ENCODE measurements around the gene SPECC1L.
A peak's percentile ranks its signal among the peaks of the same experiment; 100 is the strongest.
"Not testable (repeated sequence)": the region's sequence is repeated elsewhere in the genome, so short reads cannot be mapped to it uniquely, and the experiment has no call there.

The SPECC1L gene

DNA sequence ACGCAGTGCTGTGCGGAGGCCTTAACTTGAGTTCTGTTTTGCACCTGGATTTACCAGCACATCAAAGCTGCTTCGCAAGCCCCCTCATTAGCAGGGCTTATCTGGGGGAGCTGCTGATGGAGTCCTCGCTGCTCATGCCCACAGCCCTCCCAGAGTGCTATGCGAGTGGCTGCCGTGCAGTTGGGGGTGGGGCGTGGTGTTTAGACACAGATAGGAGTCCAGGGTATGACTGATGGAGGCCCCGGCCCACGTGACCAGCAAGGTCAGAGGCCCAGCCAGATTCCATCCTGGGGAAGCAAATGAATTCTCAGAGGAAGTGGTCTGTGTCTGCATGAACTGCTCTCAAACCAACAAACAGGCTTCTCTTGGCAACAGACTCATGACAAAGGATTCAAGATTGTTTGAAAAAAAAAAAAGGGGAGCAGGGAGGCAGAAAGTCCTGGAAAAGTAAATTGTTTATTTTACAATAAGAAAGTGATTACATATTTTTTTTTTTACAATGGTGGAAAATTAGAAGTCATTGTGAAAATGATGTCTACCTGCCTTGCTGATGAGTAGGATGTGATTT is 6.2 kb upstream of the SPECC1L start:
- H3K4me1 ChIP-seq (ENCODE audit: insufficient read depth, low read length); H3K9ac ChIP-seq (ENCODE audit: low read depth, low read length); H3K27ac ChIP-seq (ENCODE audit: low read depth, low read length); H3K4me3 ChIP-seq (ENCODE audit: low read length); H3K36me3 ChIP-seq (ENCODE audit: insufficient read depth, low read length); H3K9me3 ChIP-seq (ENCODE audit: insufficient read depth, low read depth, low read length); H3K27me3 ChIP-seq (ENCODE audit: insufficient read depth, low read length): not testable (repeated sequence)
- 81% methylated on average over 2 of the region's 9 CpGs for WGBS

DNA sequence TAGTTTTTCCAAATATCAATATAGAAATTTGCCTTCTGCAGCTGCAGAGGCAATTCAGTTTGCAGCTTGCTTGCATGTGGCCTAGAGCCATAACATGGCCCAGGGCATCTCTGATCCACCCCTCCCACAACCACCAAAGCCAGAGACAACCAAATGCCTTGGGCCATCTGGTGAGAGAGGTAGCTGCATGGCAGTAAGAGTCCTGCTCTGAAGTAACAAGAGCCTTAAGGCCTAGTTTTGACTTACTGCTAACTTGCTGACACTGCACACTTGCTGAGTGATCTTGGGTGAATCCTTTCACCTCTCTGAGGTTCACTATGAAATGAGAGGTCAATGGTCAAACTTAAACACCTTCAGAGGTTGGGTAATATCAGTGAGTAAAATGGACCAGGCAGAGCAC is 4.9 kb upstream of the SPECC1L start:
- H3K27me3 ChIP-seq (ENCODE audit: insufficient read depth, low read length), result no peaks in the 10 kb centered on the region

DNA sequence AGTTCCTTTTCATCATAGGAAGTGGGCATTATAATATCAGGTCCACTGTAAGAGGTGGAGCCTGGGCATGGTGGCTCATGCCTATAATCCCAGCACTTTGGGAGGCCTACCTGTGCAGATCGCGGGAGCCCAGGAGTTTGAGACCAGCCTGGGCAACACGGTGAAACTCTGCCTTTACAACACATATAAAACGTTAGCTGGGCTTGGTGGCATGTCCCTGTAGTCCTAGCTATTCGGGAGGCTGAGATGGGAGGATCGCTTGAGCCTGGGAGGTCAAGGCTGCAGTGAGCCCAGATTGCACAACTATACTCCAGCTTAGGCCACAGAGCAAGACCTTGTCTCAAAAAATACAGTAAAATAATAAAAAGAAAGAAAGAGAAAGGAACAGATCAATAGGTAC is 4.1 kb upstream of the SPECC1L start:
- H3K4me1 ChIP-seq (ENCODE audit: insufficient read depth, low read length); H3K27ac ChIP-seq (ENCODE audit: low read depth, low read length); H3K27me3 ChIP-seq (ENCODE audit: insufficient read depth, low read length); H3K9ac ChIP-seq (ENCODE audit: low read depth, low read length); H3K36me3 ChIP-seq (ENCODE audit: insufficient read depth, low read length); H3K4me3 ChIP-seq (ENCODE audit: low read length); H3K9me3 ChIP-seq (ENCODE audit: insufficient read depth, low read depth, low read length): not testable (repeated sequence)
- WGBS, result 87% methylated on average over 6 of the region's 6 CpGs

More for the DNA sequence above, 4.9 kb upstream of the SPECC1L start:
- Histone ChIP-seq H3K36me3 (ENCODE audit: insufficient read depth, low read length) (no peaks in the 10 kb centered on the region), H3K27ac (ENCODE audit: low read depth, low read length) (no peak overlapping the region), H3K4me3 (ENCODE audit: low read length) (no peak overlapping the region), H3K9me3 (ENCODE audit: insufficient read depth, low read depth, low read length) (no peaks in the 10 kb centered on the region), H3K4me1 (ENCODE audit: insufficient read depth, low read length) (no peaks in the 10 kb centered on the region), H3K9ac (ENCODE audit: low read depth, low read length) (no peak overlapping the region)

DNA sequence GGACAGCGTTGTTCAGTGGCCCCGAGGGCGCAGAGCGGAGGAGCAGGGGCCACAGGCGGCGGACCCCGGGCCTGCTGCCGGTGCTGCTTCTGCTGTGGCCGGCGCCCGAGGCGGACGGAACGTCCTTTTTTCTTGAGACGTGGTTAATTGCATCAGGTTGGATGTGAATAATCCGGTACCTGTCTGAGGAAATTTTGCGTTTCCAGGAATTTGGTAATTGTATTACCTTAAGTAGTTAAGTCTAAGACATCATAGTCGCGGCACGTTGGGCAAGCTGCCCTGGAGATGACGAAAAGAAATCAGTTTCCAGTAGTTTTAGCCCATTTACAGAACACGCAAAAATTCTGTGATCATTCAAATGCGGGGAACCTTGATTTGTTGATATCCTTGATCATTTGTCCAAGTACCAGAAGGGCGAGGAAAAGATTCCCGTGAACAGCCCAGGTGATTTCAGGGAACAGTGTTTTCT is 789 bp downstream of the SPECC1L start:
- Histone ChIP-seq H3K9me3 (ENCODE audit: insufficient read depth, low read depth, low read length) (no peaks in the 10 kb centered on the region), H3K9ac (ENCODE audit: low read depth, low read length) (peak overlapping the region; percentile 98), H3K27me3 (ENCODE audit: insufficient read depth, low read length) (no peaks in the 10 kb centered on the region), H3K4me3 (ENCODE audit: low read length) (peak overlapping the region; percentile 99), H3K4me1 (ENCODE audit: insufficient read depth, low read length) (peaks cover 15% of the 10 kb centered on the region), H3K27ac (ENCODE audit: low read depth, low read length) (peak overlapping the region; percentile 96), H3K36me3 (ENCODE audit: insufficient read depth, low read length) (no peaks in the 10 kb centered on the region)
- 3% methylated on average over 25 of the region's 25 CpGs for WGBS

DNA sequence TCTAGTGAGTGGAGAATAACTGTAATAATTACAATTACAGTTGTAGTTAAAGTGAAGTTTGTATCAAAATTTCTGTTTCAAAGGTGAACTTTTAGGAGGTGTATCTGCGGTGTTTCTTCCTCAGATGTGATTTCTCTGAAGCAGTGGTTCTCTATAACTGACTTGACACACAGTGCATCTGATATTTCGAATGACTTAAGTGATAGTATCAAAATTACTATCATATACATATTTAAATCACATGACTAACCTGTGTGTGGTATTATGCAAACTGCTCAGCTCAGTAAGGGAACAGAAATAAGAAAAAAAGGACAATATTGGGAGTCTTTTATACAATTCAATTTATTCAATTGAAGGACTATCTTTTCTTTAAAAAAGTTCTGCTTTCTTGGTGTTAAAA is 2.4 kb downstream of the SPECC1L start:
- H3K9me3 ChIP-seq (ENCODE audit: insufficient read depth, low read depth, low read length); H3K27me3 ChIP-seq (ENCODE audit: insufficient read depth, low read length); H3K27ac ChIP-seq (ENCODE audit: low read depth, low read length); H3K36me3 ChIP-seq (ENCODE audit: insufficient read depth, low read length); H3K4me3 ChIP-seq (ENCODE audit: low read length); H3K9ac ChIP-seq (ENCODE audit: low read depth, low read length): not testable (repeated sequence)
- H3K4me1 ChIP-seq (ENCODE audit: insufficient read depth, low read length), result peaks cover 15% of the 10 kb centered on the region
- 100% methylated on average over 1 of the region's 2 CpGs for WGBS

DNA sequence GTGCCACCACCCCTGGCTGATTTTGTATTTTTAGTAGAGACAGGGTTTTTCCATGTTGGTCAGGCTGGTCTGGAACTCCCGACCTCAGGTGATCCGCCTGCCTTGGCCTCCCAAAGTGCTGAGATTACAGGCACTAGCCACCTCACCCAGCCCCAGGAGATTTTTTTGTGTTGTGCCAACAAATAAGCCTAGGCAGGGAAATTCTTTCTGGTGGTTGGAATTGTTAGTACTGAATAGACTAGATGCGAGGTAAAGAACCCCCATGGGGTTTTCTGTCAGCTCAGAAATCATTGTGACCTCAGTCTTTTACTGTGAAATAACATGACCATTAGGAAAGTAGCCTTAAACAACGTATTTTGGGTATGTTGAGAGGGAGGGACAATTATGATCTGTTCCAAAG is 3.3 kb downstream of the SPECC1L start:
- peaks cover 15% of the 10 kb centered on the region for H3K4me1 ChIP-seq (ENCODE audit: insufficient read depth, low read length)

DNA sequence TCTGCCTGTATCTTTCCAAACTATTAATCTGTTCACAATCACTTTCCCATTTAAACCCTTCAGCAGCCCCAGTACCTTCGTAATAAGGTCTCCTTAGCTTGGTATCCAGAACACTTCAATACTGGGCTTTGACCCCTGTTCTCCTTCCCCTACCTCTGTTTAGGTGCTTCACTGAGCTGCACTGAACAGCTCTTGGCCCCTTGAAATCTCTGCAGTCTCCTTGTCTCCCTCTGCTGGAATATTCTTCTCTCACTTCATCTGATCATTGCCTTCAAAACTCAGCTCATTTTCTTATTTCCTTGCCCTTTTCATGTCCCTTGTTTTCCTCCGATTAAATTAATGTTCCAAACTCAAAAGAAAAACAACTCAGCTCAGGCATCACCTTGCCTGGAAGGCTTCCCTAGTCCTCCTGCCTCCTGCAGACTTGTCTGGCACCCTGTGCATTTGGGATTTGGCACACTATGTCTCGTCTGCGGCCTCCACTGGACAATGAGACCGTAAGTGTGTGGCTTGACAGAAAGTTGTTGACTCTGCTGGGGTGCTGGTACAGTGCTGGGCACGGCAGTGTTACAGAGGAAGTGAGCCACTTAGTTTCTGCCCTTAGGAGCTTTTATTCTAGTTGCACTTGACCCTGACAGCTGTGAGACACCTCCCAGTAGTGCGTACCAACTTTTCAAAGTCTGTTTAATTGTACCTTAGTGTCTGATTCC is 4.2 kb downstream of the SPECC1L start:
- WGBS, result 88% methylated on average over 6 of the region's 7 CpGs
- H3K4me3 ChIP-seq (ENCODE audit: low read length); H3K27me3 ChIP-seq (ENCODE audit: insufficient read depth, low read length); H3K27ac ChIP-seq (ENCODE audit: low read depth, low read length); H3K36me3 ChIP-seq (ENCODE audit: insufficient read depth, low read length); H3K9me3 ChIP-seq (ENCODE audit: insufficient read depth, low read depth, low read length); H3K9ac ChIP-seq (ENCODE audit: low read depth, low read length): not testable (repeated sequence)
- H3K4me1 ChIP-seq (ENCODE audit: insufficient read depth, low read length), result peaks cover 15% of the 10 kb centered on the region

More for the DNA sequence above, 3.3 kb downstream of the SPECC1L start:
- H3K4me3 ChIP-seq (ENCODE audit: low read length); H3K27me3 ChIP-seq (ENCODE audit: insufficient read depth, low read length); H3K9ac ChIP-seq (ENCODE audit: low read depth, low read length); H3K9me3 ChIP-seq (ENCODE audit: insufficient read depth, low read depth, low read length); H3K36me3 ChIP-seq (ENCODE audit: insufficient read depth, low read length): not testable (repeated sequence)
- peak overlapping the region; percentile 33; the same call in 1 of the 2 replicates for H3K27ac ChIP-seq (ENCODE audit: low read depth, low read length)
- 58% methylated on average over 4 of the region's 4 CpGs for WGBS

DNA sequence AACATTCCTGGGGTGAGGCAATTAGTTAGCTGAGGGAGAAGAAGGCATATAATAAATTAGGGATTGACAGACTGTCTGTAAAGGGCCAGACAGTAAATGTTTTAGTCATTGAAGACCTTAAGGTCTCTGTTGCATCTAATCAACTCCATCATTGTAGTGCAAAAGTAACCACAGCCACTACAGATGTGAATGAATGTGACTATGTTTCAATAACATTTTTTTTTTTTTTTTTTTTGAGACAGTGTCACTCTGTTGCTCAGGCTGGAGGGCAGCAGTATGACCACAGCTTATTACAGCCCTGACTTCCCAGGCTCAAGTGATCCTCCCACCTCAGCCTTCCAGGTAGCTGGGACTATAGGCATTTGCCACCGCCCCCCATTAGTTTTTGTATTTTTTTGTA is 9.7 kb downstream of the SPECC1L start:
- H3K27ac ChIP-seq (ENCODE audit: low read depth, low read length); H3K36me3 ChIP-seq (ENCODE audit: insufficient read depth, low read length): not testable (repeated sequence)
- WGBS, result 82% methylated on average over 1 of the region's 1 CpG

DNA sequence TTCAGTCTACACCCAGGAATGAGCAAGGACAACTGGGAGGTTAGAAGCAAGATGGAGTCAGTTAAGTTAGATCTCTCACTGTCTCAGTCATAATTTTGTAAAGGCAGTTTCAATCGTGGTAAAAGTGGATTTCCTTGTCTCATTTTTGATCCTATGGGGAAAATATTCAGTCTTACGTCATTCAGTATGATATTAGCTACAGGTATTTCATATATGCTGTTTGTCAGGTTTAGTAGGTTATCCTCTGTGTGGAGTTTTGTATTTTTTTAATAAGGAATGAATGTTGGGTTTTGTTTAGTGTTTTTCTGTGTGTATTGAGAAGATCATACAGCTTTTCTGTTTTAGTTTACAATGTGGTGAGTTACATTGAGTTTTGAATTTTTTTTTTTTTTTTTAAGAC is 11.8 kb downstream of the SPECC1L start:
- no peaks in the 10 kb centered on the region for H3K9me3 ChIP-seq (ENCODE audit: insufficient read depth, low read depth, low read length)
- peaks cover 17% of the 10 kb centered on the region for H3K4me1 ChIP-seq (ENCODE audit: insufficient read depth, low read length)
- H3K27ac ChIP-seq (ENCODE audit: low read depth, low read length), result no peak overlapping the region
- WGBS, result 98% methylated on average over 2 of the region's 2 CpGs
- no peak overlapping the region for H3K9ac ChIP-seq (ENCODE audit: low read depth, low read length)
- no peak overlapping the region for H3K4me3 ChIP-seq (ENCODE audit: low read length)
- H3K36me3 ChIP-seq (ENCODE audit: insufficient read depth, low read length), result no peaks in the 10 kb centered on the region
- no peaks in the 10 kb centered on the region for H3K27me3 ChIP-seq (ENCODE audit: insufficient read depth, low read length)

More for the DNA sequence above, 9.7 kb downstream of the SPECC1L start:
- not testable (repeated sequence) for H3K4me3 ChIP-seq (ENCODE audit: low read length); H3K27me3 ChIP-seq (ENCODE audit: insufficient read depth, low read length); H3K4me1 ChIP-seq (ENCODE audit: insufficient read depth, low read length); H3K9me3 ChIP-seq (ENCODE audit: insufficient read depth, low read depth, low read length); H3K9ac ChIP-seq (ENCODE audit: low read depth, low read length)

DNA sequence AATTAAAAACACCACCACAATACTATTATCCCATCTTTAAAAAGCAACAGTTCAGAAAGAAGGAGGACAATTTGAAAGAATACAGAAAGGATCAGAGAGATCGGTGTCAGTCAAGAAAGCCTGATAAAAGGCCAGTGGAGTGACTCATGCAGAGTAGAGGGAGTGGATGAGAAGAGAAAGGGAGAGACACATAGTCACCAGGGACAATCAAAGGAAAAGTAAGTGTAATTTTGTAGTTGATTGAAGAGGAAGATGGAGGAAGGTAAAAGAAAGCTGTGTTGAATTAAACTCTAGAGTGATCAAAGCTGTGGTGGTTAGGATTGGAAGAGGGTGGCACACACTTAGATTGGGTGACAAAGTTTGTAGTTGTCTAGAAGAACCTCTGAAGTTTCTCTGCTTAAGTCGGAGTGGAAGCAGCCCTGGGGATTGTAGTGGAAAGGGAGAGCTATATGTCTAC is 14.1 kb downstream of the SPECC1L start:
- H3K4me1 ChIP-seq (ENCODE audit: insufficient read depth, low read length), result peaks cover 27% of the 10 kb centered on the region
- WGBS, result 66% methylated on average over 2 of the region's 2 CpGs
- H3K36me3 ChIP-seq (ENCODE audit: insufficient read depth, low read length), result no peaks in the 10 kb centered on the region
- no peak overlapping the region for H3K27ac ChIP-seq (ENCODE audit: low read depth, low read length)
- H3K9ac ChIP-seq (ENCODE audit: low read depth, low read length), result no peak overlapping the region
- no peaks in the 10 kb centered on the region for H3K27me3 ChIP-seq (ENCODE audit: insufficient read depth, low read length)
- H3K4me3 ChIP-seq (ENCODE audit: low read length), result no peak overlapping the region
- no peaks in the 10 kb centered on the region for H3K9me3 ChIP-seq (ENCODE audit: insufficient read depth, low read depth, low read length)

DNA sequence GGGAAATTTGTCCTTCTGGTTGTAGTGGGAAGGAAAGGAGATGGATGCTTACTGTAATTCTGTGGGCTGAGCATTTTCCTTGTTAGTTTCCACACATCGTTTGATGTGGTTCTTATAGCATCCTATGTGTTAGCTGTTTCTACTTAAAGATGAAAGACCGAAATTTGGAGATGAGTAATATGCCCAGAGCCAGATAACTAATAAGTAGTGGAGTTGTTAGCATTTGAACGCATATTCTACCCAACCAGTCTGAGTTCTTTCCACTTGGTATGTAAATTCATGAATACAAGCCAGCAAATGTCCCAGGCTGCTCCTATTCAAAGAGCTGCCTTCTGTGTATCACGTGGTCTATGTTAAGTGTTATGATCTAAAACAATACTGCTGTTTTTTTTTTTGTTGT is 14.6 kb downstream of the SPECC1L start:
- no peaks in the 10 kb centered on the region for H3K36me3 ChIP-seq (ENCODE audit: insufficient read depth, low read length)
- 61% methylated on average over 4 of the region's 4 CpGs for WGBS

More for the DNA sequence above, 14.6 kb downstream of the SPECC1L start:
- H3K9me3 ChIP-seq (ENCODE audit: insufficient read depth, low read depth, low read length), result no peaks in the 10 kb centered on the region
- H3K4me3 ChIP-seq (ENCODE audit: low read length), result no peak overlapping the region
- H3K27ac ChIP-seq (ENCODE audit: low read depth, low read length), result no peak overlapping the region
- H3K4me1 ChIP-seq (ENCODE audit: insufficient read depth, low read length), result peaks cover 31% of the 10 kb centered on the region
- H3K9ac ChIP-seq (ENCODE audit: low read depth, low read length), result no peak overlapping the region
- H3K27me3 ChIP-seq (ENCODE audit: insufficient read depth, low read length), result no peaks in the 10 kb centered on the region
